ENCODE data around the gene HELLS. TPM values are rescaled to one million over a fixed set of nuclear protein-coding genes. Genes with fewer than 3 reads are reported as not detected.

Gene HELLS
- total RNA-seq, 1 experiment from 2014 or later = 291 TPM

- H3K4me3 Mint-ChIP-seq = no peak overlapping the region
- DNase-seq = peak; percentile 50
These were observed 78.0 kb downstream of the HELLS start for GRCh38 chr10:94623572-94623971.

More at GRCh38 chr10:94623572-94623971, 78.0 kb downstream of the HELLS start:
- H2BK5ac ChIP-seq (ENCODE audit: insufficient read length, low read length) = no peak overlapping the region
- WGBS (ENCODE audit: extremely low coverage, insufficient read length, low lambda C conversion rate) = no CpG with 5 or more reads among the region's 2 CpGs
- H3K4ac ChIP-seq (ENCODE audit: low read depth, low read length) = no peak overlapping the region
- no peak overlapping the region for H2BK20ac ChIP-seq (ENCODE audit: low read depth, low read length, poor library complexity, severe bottlenecking)
- TF ChIP-seq, protein P1, sequence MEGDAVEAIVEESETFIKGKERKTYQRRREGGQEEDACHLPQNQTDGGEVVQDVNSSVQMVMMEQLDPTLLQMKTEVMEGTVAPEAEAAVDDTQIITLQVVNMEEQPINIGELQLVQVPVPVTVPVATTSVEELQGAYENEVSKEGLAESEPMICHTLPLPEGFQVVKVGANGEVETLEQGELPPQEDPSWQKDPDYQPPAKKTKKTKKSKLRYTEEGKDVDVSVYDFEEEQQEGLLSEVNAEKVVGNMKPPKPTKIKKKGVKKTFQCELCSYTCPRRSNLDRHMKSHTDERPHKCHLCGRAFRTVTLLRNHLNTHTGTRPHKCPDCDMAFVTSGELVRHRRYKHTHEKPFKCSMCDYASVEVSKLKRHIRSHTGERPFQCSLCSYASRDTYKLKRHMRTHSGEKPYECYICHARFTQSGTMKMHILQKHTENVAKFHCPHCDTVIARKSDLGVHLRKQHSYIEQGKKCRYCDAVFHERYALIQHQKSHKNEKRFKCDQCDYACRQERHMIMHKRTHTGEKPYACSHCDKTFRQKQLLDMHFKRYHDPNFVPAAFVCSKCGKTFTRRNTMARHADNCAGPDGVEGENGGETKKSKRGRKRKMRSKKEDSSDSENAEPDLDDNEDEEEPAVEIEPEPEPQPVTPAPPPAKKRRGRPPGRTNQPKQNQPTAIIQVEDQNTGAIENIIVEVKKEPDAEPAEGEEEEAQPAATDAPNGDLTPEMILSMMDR (conservative IDR thresholded peaks at IDR 0.05) = no peak
- H3T11ph ChIP-seq (ENCODE audit: low read length) = no peak overlapping the region
- no peak overlapping the region for H4K8ac ChIP-seq (replicated peaks; ENCODE audit: insufficient read length, low read depth, low read length)
- H3K79me2 ChIP-seq (ENCODE audit: insufficient read depth, low read length) = no peaks in the 10 kb centered on the region
- no peak overlapping the region for H2AK5ac ChIP-seq (ENCODE audit: insufficient read length, low read length)
- H3K9me3 ChIP-seq (ENCODE audit: control insufficient read depth, low read depth, low read length) = no peaks in the 10 kb centered on the region
- no peak overlapping the region for H3K14ac ChIP-seq (ENCODE audit: insufficient read depth, low read length)
- Mint-ChIP-seq H3K4me1 (peaks cover 48 to 58% of the 10 kb centered on the region in 2 experiments), H3K27ac (peak overlapping the region; percentile 79 to 89 (median 81); a peak in 6 of 7 replicates), H3K27me3 (ENCODE audit: low read depth) (no peaks in the 10 kb centered on the region), H3K9me3 (peaks cover 6 to 16% of the 10 kb centered on the region in 2 experiments; a peak in 4 of 5 replicates), H3K36me3 (ENCODE audit: insufficient read depth in 1 of 3, low read depth in 3 of 3) (peaks cover 21 to 28% (median 26%) of the 10 kb centered on the region in 3 experiments)
- no peaks in the 10 kb centered on the region for H3K79me1 ChIP-seq (ENCODE audit: insufficient read depth, low read depth, low read length, poor library complexity, severe bottlenecking)
- H4K5ac ChIP-seq (ENCODE audit: insufficient read length, low read depth, low read length) = no peak overlapping the region
- H3K18ac ChIP-seq (ENCODE audit: insufficient read length, low read depth, low read length) = no peak overlapping the region
- H3K27ac ChIP-seq (ENCODE audit: insufficient read length, low read depth, low read length) = no peak overlapping the region
- no peak overlapping the region for H4K91ac ChIP-seq (ENCODE audit: insufficient read length, low read depth, low read length)
- no peak overlapping the region for H3K23ac ChIP-seq (ENCODE audit: insufficient read length, low read depth, low read length)
- H3K27me3 ChIP-seq (ENCODE audit: insufficient read depth, low read length) = no peaks in the 10 kb centered on the region
- H3K4me1 ChIP-seq (ENCODE audit: insufficient read depth, low read length) = peaks cover 7% of the 10 kb centered on the region
- no peak overlapping the region for H3K4me2 ChIP-seq (ENCODE audit: insufficient read depth, insufficient read length, low read length)
- no peak overlapping the region for H2BK120ac ChIP-seq (ENCODE audit: low read depth, low read length, poor library complexity, severe bottlenecking)
- H2AFZ ChIP-seq (ENCODE audit: low read length) = no peak overlapping the region
- H3K23me2 ChIP-seq (ENCODE audit: insufficient read length, low read depth, low read length, poor library complexity, severe bottlenecking) = no peaks in the 10 kb centered on the region
- no peak overlapping the region for H2BK12ac ChIP-seq (ENCODE audit: insufficient read length, low read depth, low read length)
- no peak overlapping the region for H2BK15ac ChIP-seq (ENCODE audit: low read depth, low read length)
- H3K56ac ChIP-seq (ENCODE audit: insufficient read length, low read depth, low read length) = no peak overlapping the region
- no peak overlapping the region for H3K9ac ChIP-seq (ENCODE audit: extremely low read depth, insufficient read length, low read length)
- no peaks in the 10 kb centered on the region for H4K20me1 ChIP-seq (ENCODE audit: control insufficient read depth, insufficient read depth, insufficient read length)

Data from H9 (cell line).